GM21529 (cell line): Measurements from ENCODE around the gene PRR9.
"Not testable (repeated sequence)": the region's sequence is repeated elsewhere in the genome, so short reads cannot be mapped to it uniquely, and the experiment has no call there.

Source experiments
- ATAC-seq: cut with Tn5 transposase; IDR thresholded peaks from one replicate; pipeline ENCODE4 v1.9.1; 2021; ENCODE audit not compliant: unreplicated experiment

PRR9 gene

GRCh38 chr1:153229076-153229829, 11.9 kb downstream of the PRR9 start:
- not testable (repeated sequence) for ATAC-seq

GRCh38 chr1:153231363-153231762, 14.0 kb downstream of the PRR9 start:
- no peak for ATAC-seq

- ATAC-seq: no peak
These were observed 14.4 kb downstream of the PRR9 start for GRCh38 chr1:153231785-153232184.

DNA sequence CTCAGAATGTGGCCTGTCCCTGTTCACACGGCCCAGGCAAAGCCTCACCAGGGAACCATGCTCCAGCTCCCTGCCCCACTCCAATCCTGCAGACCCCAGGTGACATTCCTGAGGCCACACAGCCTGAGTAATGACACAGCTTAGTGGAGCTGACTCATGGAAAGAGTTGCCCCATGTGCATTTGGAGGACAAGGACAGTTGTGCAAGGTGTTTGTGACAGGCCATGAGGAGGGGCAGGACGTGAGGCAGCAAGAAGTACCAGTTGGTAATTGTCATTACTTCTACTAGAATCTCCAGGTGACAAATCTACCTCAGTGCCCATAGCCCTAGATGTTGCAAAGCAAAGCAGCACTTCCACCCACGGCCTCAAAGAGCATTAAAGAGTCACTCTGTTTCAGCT, 15.2 kb downstream of the PRR9 start:
- ATAC-seq: no peak

- ATAC-seq: no peak
These were observed 16.1 kb downstream of the PRR9 start for GRCh38 chr1:153233448-153233847.

GRCh38 chr1:153238527-153238926, 21.1 kb downstream of the PRR9 start:
- no peak for ATAC-seq

DNA sequence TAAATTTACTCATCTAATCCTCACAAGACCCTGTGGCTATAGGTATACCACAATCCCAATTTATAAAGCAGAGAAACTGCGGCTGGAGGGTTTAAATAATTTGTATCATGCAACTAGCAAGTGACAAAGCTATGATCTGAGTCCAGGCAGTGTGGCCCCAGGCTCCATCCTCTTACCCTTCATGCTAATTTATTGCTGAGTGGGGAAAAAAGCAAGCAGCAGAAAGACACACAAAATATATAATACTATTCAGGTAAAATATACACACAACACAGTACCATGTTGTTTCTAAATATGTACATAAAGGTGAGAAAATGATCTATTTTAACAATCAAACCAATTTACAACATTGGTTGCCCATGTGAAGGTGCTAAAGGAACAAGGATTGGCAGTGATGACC, 24.8 kb downstream of the PRR9 start:
- ATAC-seq: no peak

- ATAC-seq: no peak
These were observed 28.1 kb downstream of the PRR9 start for GRCh38 chr1:153245466-153245865.

GRCh38 chr1:153246018-153246417, 28.6 kb downstream of the PRR9 start:
- ATAC-seq: no peak

GRCh38 chr1:153246825-153247224, 29.4 kb downstream of the PRR9 start:
- no peak for ATAC-seq

GRCh38 chr1:153248176-153248879, 30.9 kb downstream of the PRR9 start:
- ATAC-seq: no peak

DNA sequence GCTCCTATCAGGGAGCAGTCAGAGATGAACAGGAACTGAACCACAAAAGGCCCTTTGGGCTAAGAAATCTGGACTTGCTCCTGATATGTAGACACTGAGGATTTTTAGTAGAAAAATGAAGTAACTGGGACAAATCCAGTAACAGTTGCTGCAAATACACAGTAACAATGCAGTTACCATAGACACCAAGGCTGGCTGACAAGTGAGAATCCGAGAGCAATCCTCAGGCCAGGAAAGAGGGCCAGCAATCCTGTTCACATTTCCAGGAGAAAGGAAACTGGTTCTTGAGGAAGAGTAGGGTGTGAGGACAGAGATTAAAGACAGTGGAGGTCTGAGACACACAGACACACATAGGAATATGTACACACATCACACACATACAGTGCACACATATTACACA, 32.8 kb downstream of the PRR9 start:
- ATAC-seq: no peak

DNA sequence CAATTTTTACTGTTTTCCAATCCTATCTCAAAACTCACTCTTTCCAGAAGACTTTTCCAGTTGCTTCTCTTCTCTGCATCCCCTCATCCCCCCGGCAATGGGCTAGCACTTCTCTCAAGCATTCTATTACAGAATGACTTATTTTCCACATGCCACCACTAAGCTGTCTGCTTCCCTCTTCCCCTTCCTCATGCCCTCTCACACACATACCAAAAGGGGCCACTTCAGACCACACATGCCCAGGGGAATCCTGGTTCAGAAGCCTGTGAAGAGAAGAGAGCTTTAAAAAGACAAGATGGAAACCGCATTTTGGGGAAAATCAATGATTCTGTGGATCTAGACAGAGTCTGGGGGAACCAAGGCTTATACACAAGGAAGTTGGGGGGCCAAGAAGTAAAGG, 33.7 kb downstream of the PRR9 start:
- ATAC-seq: no peak

- ATAC-seq: no peak
These were observed 34.2 kb downstream of the PRR9 start for GRCh38 chr1:153251562-153251961.

DNA sequence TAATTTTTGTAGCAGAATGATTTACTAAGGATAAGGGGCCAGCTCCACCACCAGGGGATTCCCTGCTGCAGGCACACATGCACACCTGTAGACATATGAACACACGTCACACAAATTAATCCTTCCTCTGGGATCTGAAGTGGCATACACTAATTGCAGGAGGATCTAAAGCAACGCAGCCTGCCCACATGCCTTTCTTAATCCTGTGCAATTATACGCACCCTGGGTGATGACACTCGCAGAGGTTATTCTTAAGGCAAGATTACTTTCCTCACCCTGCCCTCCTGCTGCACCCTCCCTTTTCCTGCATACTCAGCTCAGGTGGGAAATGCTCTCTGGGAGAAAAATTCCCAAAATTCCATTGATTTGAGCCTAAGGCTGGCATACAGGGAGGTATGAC, 34.6 kb downstream of the PRR9 start:
- no peak for ATAC-seq

DNA sequence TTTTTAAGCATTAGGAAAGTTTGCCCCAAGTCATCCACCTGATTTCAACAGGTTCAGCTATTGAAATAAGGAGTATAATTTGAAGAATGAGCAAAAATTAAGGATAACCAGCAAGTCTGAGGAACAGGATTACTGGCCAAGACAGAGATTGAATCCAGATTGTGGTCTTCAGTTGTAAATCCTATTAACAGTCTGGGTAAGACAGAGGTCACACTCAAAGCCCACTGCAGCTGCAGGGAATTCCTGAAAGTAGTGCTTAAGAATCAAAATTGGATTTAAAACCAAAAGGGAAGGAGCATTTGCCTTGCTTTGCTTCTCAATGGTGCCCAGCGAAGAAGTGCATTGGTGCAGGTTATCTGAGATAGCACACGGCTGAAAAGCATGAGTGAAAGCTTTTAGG, 35.7 kb downstream of the PRR9 start:
- ATAC-seq: no peak

DNA sequence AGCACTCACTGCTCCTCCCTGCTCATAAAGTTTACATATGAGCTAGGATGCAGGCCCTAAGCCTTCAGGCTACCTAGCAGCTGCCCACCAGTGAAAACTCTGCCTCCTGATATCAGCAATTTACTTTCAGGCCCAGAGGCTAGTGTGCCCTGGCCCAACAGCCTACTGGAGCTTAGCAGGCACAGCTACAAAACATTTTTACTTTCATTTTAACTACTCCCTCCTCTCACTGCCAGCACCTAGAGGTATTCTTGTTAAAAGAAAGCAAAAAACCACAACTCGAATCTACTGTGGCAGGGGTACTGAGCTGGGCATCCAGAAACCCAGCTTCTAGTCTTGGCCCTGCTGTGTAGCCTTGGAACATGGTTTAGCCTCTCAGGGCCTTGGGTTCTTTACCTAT, 36.3 kb downstream of the PRR9 start:
- no peak for ATAC-seq

- ATAC-seq: no peak
These were observed 42.0 kb downstream of the PRR9 start, which contains the start of gene LORICRIN for GRCh38 chr1:153259387-153259786. LORICRIN (plus strand) TSS chr1:153259687; CDS start chr1:153260950, 1,263 bp downstream.

- no peak for ATAC-seq
These were observed 43.3 kb downstream of the PRR9 start for GRCh38 chr1:153260585-153261280.

- no peak for ATAC-seq
These were observed 44.1 kb downstream of the PRR9 start for GRCh38 chr1:153261281-153262069.

GRCh38 chr1:153262070-153262366, 44.6 kb downstream of the PRR9 start:
- ATAC-seq: no peak
